ENCODE measurements around the gene SRMS.
"Not testable (repeated sequence)": the region's sequence is repeated elsewhere in the genome, so short reads cannot be mapped to it uniquely, and the experiment has no call there.

SRMS gene

GRCh38 chr20:63578224-63579016, 30.9 kb upstream of the SRMS start:
- no peak for DNase-seq

- DNase-seq = no peak
Observed at GRCh38 chr20:63577317-63577894, 29.9 kb upstream of the SRMS start.

- DNase-seq = no peak
Observed at GRCh38 chr20:63576311-63576710, 28.8 kb upstream of the SRMS start.

- DNase-seq = no peak
Observed at GRCh38 chr20:63574829-63575743, 27.5 kb upstream of the SRMS start.

GRCh38 chr20:63574156-63574828, 26.7 kb upstream of the SRMS start, which contains the start of gene HELZ2:
HELZ2 (minus strand) TSS chr20:63574239; CDS start chr20:63572385, 1,854 bp downstream.
- DNase-seq = peak; percentile 91

- no peak for DNase-seq
Observed at GRCh38 chr20:63573647-63574131, 26.1 kb upstream of the SRMS start.

- DNase-seq = peak; percentile 40
Observed at GRCh38 chr20:63572788-63573646, 25.5 kb upstream of the SRMS start.

- DNase-seq = no peak
Observed at GRCh38 chr20:63572071-63572787, 24.7 kb upstream of the SRMS start.

GRCh38 chr20:63571087-63571478, 23.5 kb upstream of the SRMS start:
- DNase-seq = not testable (repeated sequence)

GRCh38 chr20:63570281-63571086, 22.9 kb upstream of the SRMS start:
- no peak for DNase-seq

- DNase-seq = no peak
Observed at GRCh38 chr20:63568986-63569949, 21.7 kb upstream of the SRMS start.

DNA sequence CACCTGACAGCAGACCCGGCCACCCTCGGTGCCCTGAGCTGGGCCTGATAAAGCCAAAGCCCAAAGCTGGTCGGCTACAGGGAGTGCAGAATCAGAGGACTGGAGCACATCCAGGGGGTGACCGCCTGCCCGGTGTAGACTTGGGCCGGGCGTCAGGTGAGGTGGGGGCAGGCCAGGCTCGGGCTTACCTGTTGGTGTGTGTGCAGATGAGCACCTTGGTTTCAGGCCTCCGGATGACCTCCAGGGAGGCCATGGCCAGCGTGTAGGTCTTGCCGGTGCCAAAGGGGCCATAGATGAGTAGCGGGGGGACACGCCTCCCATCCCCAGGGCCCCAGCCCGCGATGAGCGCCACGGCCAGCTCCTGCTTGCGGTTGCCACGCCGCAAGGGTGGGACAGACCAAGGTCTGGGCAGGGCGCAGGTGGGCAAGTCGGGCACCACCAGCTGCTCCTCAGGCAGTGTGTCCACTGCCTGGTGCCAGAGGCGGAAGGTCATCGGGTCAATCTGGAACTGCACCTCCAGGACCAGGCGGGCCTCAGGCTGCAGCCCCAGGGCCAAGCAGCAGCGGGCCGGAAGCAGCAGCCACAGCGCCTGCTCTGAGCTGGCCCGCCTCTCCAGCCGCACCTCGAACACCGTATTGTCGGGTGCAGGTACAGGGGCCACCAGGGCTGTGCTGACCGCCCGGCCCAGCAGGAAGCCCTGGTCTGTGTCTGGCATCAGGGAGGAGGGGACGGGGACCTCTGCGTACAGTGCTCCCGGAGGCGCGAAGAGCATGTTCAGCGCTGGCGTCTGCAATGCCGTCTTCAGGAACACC, 20.8 kb upstream of the SRMS start:
- DNase-seq = no peak

- peak; percentile 88 for DNase-seq
Observed at GRCh38 chr20:63567386-63568169, 20.0 kb upstream of the SRMS start.

DNA sequence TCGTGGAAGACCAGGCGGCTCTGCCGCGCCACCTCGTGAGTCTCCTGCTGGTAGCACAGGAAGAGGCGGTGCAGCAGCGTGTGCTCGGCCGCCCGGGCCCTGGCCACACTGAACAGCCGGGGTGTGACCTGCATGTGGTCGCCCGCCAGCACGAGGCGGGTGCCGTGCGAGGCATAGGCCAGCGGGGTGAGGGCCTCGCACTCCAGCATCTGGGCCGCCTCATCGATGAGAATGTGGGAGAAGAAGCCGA, 19.5 kb upstream of the SRMS start:
- DNase-seq = no peak

DNA sequence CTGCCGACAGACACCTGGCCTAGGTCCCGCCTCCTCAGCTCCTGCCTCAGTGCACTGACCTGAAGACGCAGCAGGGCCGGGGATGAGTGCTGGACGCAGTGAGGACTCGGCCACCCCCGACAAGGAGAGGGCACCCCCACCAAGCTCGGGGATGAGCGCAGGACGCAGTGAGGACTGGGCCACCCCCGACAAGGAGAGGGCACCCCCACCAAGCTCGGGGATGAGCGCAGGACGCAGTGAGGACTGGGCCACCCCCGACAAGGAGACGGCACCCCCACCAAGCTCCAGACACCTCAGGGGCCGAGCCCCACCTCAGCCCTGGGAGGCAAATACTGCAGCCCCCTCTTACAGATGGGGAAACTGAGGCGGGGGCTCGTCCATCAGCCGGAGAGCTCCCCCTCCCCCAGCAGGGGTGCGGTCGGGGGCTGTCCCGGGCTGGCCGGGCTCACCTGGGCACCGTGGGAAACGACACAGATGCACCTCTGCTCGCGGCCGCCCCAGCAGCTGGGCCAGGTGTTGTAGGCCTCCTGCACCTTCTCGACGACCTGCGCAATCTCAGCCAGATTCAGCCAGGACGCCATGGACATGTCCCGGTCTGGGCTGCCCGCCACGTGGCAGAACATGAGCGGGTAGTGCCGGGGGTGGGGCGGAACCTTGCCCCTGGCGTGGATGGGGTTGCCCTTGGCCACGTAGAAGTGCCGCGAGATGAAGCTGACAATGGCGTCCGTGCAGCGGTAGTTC, 19.0 kb upstream of the SRMS start:
- DNase-seq = no peak

DNA sequence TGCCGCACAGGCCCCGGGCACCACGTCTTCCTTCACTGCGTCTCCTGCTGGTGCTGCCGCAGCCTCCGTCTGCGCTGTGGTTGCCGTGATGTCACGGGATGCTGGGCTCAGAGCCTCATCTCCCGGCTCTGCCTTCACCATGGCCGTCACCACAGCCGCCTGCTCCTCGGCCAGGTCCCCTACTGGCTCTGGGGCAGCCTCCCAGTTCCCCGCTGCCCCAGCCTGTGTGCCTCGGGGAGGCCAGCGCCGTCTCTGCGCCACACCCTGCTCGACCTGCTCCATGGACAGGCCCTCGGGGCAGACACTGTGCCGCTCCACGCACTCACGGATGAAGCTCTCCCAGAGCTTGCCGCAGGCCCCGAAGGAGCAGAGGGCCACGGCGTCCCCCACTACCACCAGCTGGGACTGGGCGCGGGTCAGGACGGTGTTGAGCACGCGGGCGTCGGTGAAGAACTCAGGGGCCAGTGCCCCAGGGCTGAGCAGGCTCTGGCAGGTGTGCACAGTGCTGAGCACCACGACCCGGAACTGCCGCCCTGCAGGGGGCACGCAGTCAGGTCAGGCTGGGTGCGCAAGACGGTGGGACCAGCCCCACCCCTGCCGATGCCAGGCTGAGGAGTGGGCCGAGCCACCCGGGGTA, 18.3 kb upstream of the SRMS start:
- DNase-seq = no peak
